AG09319 (cell line): ENCODE measurements around the gene DARS1.
"Not testable (repeated sequence)": the region's sequence is repeated elsewhere in the genome, so short reads cannot be mapped to it uniquely, and the experiment has no call there.

Source experiments
- DNase-seq: peaks from one replicate; pipeline ENCODE4 v3.0.0-alpha.2; 2010; ENCODE audit warnings: low read depth; ENCODE audit errors: extremely low read depth
- TF ChIP-seq, protein P1 (sequence below): IDR thresholded peaks from 2 replicates; pipeline ENCODE4 v1.5.1; 2011; ENCODE audit warnings: low read depth, mild to moderate bottlenecking, inconsistent platforms, low read length, moderate library complexity

The DARS1 gene

DNA sequence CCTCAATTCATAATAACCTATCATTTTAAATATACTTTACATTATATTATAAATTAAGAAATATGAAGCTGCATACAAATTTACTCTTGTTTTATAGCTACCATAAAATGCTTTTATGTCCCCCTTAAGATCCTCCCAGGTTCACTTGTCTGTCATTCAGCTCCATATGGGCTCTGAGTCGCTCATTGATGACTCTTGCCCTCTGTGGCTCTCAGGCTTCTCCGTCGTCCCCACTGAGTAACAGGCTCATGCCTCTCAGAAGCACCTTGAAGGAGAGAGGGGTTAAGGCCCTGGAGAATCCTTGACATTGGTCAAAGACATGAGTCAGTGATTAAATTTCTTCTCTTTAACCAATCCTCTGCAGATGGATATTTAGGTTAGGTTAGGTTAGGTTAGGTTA is 103.0 kb downstream of the DARS1 start:
- TF ChIP-seq, protein P1, sequence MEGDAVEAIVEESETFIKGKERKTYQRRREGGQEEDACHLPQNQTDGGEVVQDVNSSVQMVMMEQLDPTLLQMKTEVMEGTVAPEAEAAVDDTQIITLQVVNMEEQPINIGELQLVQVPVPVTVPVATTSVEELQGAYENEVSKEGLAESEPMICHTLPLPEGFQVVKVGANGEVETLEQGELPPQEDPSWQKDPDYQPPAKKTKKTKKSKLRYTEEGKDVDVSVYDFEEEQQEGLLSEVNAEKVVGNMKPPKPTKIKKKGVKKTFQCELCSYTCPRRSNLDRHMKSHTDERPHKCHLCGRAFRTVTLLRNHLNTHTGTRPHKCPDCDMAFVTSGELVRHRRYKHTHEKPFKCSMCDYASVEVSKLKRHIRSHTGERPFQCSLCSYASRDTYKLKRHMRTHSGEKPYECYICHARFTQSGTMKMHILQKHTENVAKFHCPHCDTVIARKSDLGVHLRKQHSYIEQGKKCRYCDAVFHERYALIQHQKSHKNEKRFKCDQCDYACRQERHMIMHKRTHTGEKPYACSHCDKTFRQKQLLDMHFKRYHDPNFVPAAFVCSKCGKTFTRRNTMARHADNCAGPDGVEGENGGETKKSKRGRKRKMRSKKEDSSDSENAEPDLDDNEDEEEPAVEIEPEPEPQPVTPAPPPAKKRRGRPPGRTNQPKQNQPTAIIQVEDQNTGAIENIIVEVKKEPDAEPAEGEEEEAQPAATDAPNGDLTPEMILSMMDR: no peak
- DNase-seq: no peak

DNA sequence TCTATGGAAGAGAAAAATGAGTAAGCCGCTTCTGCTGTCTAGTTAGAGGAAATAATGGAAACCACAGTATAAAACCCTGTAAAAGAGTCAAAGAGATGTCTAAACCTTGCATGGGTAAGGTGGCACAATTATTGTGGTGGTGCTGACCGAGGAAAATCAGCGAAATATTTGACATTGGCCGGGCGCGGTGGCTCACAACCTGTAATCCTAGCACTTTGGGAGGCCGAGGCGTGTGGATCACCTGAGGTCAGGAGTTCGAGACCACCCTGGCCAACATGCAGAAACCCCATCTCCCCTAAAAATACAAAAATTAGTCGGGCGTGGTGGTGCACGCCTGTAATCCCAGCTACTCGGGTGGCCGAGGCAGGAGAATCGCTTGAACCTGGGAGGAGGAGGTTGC is 108.7 kb downstream of the DARS1 start:
- DNase-seq: not testable (repeated sequence)

DNA sequence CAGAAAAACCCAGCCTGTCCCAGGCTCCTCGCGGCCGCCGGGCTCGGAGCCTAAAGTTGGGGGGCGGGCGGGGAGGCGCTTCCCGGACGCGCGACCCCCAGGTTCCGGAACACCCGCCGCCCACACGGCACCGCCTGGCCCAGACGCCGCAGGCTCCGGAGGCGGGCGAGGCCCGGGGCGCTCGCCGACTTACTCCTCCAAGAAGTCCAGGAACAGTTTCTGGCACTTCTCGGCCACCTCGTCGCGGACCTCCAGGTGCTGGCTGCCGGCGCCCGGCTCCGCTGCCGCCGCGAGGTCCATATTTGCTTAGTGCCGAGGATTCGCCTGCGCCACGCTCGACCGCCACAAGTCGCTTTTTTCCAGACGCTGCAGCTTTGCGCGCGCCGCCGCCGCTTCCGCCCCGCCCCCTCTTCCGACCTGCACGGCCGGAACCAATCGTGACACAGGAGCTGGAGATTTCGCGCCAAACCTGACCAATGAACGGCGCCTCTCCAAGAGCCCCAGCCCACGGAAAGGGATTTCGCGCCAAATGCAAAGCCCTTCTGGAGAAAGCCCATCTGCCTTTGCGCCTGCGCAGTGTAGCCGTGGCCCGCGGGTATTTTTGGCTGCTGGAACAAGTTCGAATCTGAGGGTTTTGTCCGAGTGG is 109.2 kb downstream of the DARS1 start, which contains the start of gene MCM6:
Gene MCM6, minus strand, starts transcription at position 378 of the 646 bp plus-strand sequence. Its CDS starts 78 bp downstream, at position 300.
- TF ChIP-seq, protein P1: no peak
- peak; percentile 97 for DNase-seq

DNA sequence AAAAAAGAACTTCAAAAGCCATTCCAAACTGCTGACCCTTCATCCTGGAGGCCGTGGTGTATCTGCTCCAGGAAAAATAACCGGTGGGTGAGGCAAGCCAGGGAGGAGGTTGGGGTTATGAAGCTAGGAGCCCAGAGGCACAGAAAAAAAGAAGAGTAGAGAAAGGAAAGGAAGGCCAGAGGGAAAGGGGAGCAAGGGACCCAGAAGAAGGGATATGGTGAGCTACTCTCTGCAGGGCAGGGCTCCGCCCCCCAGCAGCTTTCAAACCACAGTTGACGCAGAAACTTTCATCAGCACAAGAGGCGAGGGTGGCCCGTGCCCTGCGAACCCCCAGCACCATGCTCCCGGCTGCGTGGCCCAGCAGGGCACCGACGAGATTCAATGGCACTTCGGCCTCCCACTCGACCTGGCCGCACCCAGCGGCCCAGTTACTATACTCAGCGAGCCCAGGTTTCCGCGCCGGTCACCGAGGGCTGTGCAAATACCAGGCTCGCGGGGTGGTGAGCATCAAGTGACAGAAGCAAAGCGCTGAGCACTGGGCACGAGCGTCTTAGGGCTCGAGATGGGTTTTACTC is 109.8 kb downstream of the DARS1 start:
- peak; percentile 12 for DNase-seq
- TF ChIP-seq, protein P1: no peak

DNA sequence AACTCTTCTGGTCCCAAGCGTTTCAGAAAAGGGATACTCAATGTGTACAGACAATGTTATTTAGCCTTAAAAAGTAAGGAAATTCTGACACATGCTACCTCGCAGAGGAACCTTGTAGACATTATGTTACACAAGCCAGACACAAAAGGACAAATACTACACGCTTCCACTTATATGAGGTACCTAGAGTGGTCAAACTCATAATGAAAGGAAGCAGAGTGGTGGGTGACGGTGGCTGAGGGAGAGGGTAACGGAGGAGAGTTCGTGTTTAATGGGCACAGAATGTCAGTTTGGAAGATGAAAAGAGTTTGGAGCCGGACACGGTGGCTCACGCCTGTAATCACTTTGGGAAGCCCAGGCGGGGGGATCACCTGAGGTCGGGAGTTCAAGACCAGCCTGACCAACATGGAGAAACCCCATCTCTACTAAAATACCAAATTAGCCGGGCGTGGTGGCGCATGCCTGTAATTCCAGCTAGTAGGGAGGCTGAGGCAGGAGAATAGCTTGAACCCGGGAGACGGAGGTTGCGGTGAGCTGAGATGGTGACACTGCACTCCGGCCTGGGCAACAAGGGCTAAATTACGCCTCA is 110.6 kb downstream of the DARS1 start:
- no peak for DNase-seq
- TF ChIP-seq, protein P1: no peak

DNA sequence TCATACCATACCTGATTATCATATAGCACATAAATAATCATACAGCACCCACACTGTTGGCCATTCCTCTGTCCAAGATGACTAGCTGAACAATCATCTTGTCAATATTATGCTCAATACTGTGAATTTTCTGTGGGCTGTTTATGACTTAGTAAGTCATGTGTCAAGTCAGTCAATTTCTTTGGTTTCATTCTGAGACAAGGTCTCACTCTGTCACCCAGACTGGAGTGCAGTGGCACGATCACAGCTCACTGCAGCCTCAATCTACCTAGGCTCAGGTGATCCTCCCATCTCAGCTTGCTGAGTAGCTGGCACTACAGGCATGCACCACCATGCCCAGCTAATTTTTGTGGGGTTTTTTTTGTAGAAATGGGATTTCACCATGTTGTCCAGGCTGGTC is 114.9 kb downstream of the DARS1 start:
- no peak for DNase-seq
- TF ChIP-seq, protein P1: no peak

DNA sequence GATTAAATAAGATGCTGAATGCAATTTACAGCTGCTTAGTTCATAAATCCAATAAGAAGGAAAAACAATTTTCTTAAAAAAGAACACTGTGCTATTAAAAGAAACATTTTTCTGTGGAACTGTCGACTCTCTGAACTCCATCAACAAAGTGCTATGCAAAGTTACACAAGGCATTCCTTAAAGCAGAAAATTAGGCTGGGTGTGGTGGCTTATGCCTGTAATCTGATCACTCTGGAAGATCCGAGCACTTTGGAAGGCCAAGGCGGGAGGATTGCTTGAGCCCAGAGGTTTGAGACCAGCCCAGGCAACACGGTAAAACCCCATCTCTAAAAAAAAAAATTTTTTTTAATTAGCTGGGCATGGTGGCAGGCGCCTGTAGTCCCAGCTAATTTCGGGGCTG is 122.2 kb downstream of the DARS1 start:
- DNase-seq: no peak
- TF ChIP-seq, protein P1: no peak
